RWPE2 (cell line): ENCODE results near the gene GPR139.

Experiments
- ATAC-seq: fragments of 200-7000 bp; cut with Tn5 transposase; 3 replicates; pipeline ENCODE4 v1.9.1; 2021; ENCODE audit warnings: low read depth
- DNase-seq: peaks from one replicate; pipeline ENCODE4 v3.0.0-alpha.2; 2020; ENCODE audit warnings: low spot score
- H3K27ac ChIP-seq: fragments of 450-650 bp; 2 replicates; pipeline ENCODE4 v1.5.1; 2017; ENCODE audit warnings: mild to moderate bottlenecking; ENCODE audit not compliant: poor library complexity, severe bottlenecking
- H3K27me3 ChIP-seq: fragments of 250-450 bp; sonication (Bioruptor Pico); 2 replicates; pipeline ENCODE4 v1.5.1; 2021; ENCODE audit warnings: mild to moderate bottlenecking, moderate library complexity; ENCODE audit not compliant: insufficient read depth, poor library complexity, severe bottlenecking
- H3K36me3 ChIP-seq: fragments of 250-450 bp; sonication (Bioruptor Pico); 2 replicates; pipeline ENCODE4 v1.5.1; 2020; ENCODE audit warnings: low read depth, mild to moderate bottlenecking, moderate library complexity
- H3K4me1 ChIP-seq: fragments of 250-450 bp; sonication (Bioruptor Pico); 2 replicates; pipeline ENCODE4 v1.5.1; 2021; ENCODE audit warnings: mild to moderate bottlenecking, moderate library complexity; ENCODE audit not compliant: insufficient read depth, poor library complexity, severe bottlenecking
- H3K4me3 ChIP-seq: fragments of 250-450 bp; sonication (Bioruptor Pico); 2 replicates; pipeline ENCODE4 v1.5.1; 2021; ENCODE audit warnings: mild to moderate bottlenecking, moderate library complexity; ENCODE audit not compliant: severe bottlenecking
- H3K9me3 ChIP-seq: fragments of 250-450 bp; sonication (Bioruptor Pico); 2 replicates; pipeline ENCODE4 v1.5.1; 2021; ENCODE audit warnings: mild to moderate bottlenecking, moderate library complexity; ENCODE audit not compliant: severe bottlenecking
- CTCF ChIP-seq: fragments of 450-650 bp; IDR thresholded peaks from one replicate; pipeline ENCODE4 v1.5.1; 2017; ENCODE audit warnings: mild to moderate bottlenecking, moderate library complexity; ENCODE audit not compliant: poor library complexity, severe bottlenecking

GPR139 gene

GRCh38 chr16:20104563-20105183 is 31.0 kb upstream of the GPR139 start:
- Histone ChIP-seq H3K27me3 (peaks cover 4% of the 10 kb centered on the region), H3K4me3 (no peak overlapping the region), H3K4me1 (no peaks in the 10 kb centered on the region), H3K9me3 (no peaks in the 10 kb centered on the region), H3K27ac (no peak overlapping the region), H3K36me3 (no peaks in the 10 kb centered on the region)
- ATAC-seq = no peak
- no peak for TF ChIP-seq CTCF
- no peak for DNase-seq

GRCh38 chr16:20102521-20102920 is 28.8 kb upstream of the GPR139 start:
- H3K36me3 ChIP-seq = no peaks in the 10 kb centered on the region
- DNase-seq (no peak), ATAC-seq (no peak)
- H3K4me1 ChIP-seq = no peaks in the 10 kb centered on the region
- no peak for TF ChIP-seq CTCF
- no peaks in the 10 kb centered on the region for H3K9me3 ChIP-seq
- no peak overlapping the region for H3K27ac ChIP-seq
- H3K27me3 ChIP-seq = no peaks in the 10 kb centered on the region
- H3K4me3 ChIP-seq = no peak overlapping the region

- Histone ChIP-seq H3K9me3 (no peaks in the 10 kb centered on the region), H3K36me3 (no peaks in the 10 kb centered on the region), H3K4me1 (no peaks in the 10 kb centered on the region), H3K27ac (no peak overlapping the region), H3K4me3 (no peak overlapping the region), H3K27me3 (no peaks in the 10 kb centered on the region)
- no peak for TF ChIP-seq CTCF
- DNase-seq = no peak
- ATAC-seq = no peak
Measured at GRCh38 chr16:20102021-20102420, 28.3 kb upstream of the GPR139 start.

- H3K27me3 ChIP-seq = no peaks in the 10 kb centered on the region
- no peak for TF ChIP-seq CTCF
- DNase-seq = no peak
- H3K4me1 ChIP-seq = no peaks in the 10 kb centered on the region
- H3K36me3 ChIP-seq = no peaks in the 10 kb centered on the region
- no peaks in the 10 kb centered on the region for H3K9me3 ChIP-seq
- ATAC-seq = no peak
- H3K4me3 ChIP-seq = no peak overlapping the region
- no peak overlapping the region for H3K27ac ChIP-seq
Measured at GRCh38 chr16:20099375-20099774, 25.7 kb upstream of the GPR139 start.

GRCh38 chr16:20094157-20094556 is 20.5 kb upstream of the GPR139 start:
- DNase-seq (no peak), ATAC-seq (no peak)
- TF ChIP-seq CTCF = no peak
- no peak overlapping the region for H3K4me3 ChIP-seq
- H3K27me3 ChIP-seq = peaks cover 6% of the 10 kb centered on the region
- H3K27ac ChIP-seq = no peak overlapping the region
- H3K4me1 ChIP-seq = no peaks in the 10 kb centered on the region
- no peaks in the 10 kb centered on the region for H3K36me3 ChIP-seq
- H3K9me3 ChIP-seq = no peaks in the 10 kb centered on the region
